HepG2 (cell line): Measurements from ENCODE around the gene CBFA2T2. TPM values are rescaled to one million over a fixed set of nuclear protein-coding genes. Genes with fewer than 3 reads are reported as not detected.
A peak's percentile ranks its signal among the peaks of the same experiment; 100 is the strongest.

Source experiments
- CENPX ChIP-seq: sonication (generic); formaldehyde crosslinking; IDR thresholded peaks from 2 replicates; pipeline ENCODE4 v1.9.0; 2021; ENCODE audit warnings: mild to moderate bottlenecking, missing genetic modification reagents, moderate library complexity
- EP300 ChIP-seq, 3 experiments: sonication (generic) in 1 of 3; formaldehyde crosslinking in 1 of 3; IDR thresholded peaks; 2 replicates each; pipeline versions ENCODE4 v1.5.1 to v1.6.1; 2011 to 2020; ENCODE audit warnings: low read depth in 2 of 3, low read length in 2 of 3, borderline replicate concordance in 1 of 3, improper control_type of control experiment in 1 of 3, mild to moderate bottlenecking in 1 of 3, missing genetic modification reagents in 1 of 3, moderate library complexity in 1 of 3
- MTA3 ChIP-seq: sonication (generic); formaldehyde crosslinking; IDR thresholded peaks from 2 replicates; pipeline ENCODE4 v1.4.0; 2020; ENCODE audit warnings: missing genetic modification reagents
- NFYC ChIP-seq: IDR thresholded peaks from 2 replicates; pipeline ENCODE4 v1.6.1; 2016; ENCODE audit warnings: missing genetic modification reagents, missing compliant biosample characterization
- SIN3B ChIP-seq: fragments of 150-350 bp; IDR thresholded peaks from 2 replicates; pipeline ENCODE4 v1.6.1; 2014; ENCODE audit warnings: low read length
- SRY ChIP-seq: sonication (generic); formaldehyde crosslinking; IDR thresholded peaks from 2 replicates; pipeline ENCODE4 v1.8.0; 2022; ENCODE audit warnings: mild to moderate bottlenecking, missing genetic modification reagents
- ZFP90 ChIP-seq: sonication (generic); formaldehyde crosslinking; IDR thresholded peaks from 2 replicates; pipeline ENCODE4 v1.8.0; 2022; ENCODE audit warnings: missing genetic modification reagents, mild to moderate bottlenecking, inconsistent platforms, borderline replicate concordance
- ZFY ChIP-seq: sonication (generic); formaldehyde crosslinking; IDR thresholded peaks from 2 replicates; pipeline ENCODE4 v1.4.0; 2020; ENCODE audit warnings: missing genetic modification reagents
- ZKSCAN5 ChIP-seq: sonication (generic); formaldehyde crosslinking; IDR thresholded peaks from 2 replicates; pipeline ENCODE4 v1.5.1; 2020; ENCODE audit warnings: mild to moderate bottlenecking, missing genetic modification reagents
- ZNF207 ChIP-seq: fragments of 450-650 bp; IDR thresholded peaks from 2 replicates; pipeline ENCODE4 v1.6.1; 2016; ENCODE audit warnings: antibody characterized with exemption, borderline replicate concordance
- ZNF24 ChIP-seq: fragments of 450-650 bp; IDR thresholded peaks from 2 replicates; pipeline ENCODE4 v1.6.1; 2017; ENCODE audit warnings: antibody characterized with exemption, mild to moderate bottlenecking
- ZNF382 ChIP-seq: sonication (generic); formaldehyde crosslinking; IDR thresholded peaks from 2 replicates; pipeline ENCODE4 v1.5.0; 2020; ENCODE audit warnings: missing genetic modification reagents, mild to moderate bottlenecking, borderline replicate concordance
- ZNF7 ChIP-seq: IDR thresholded peaks from 2 replicates; pipeline ENCODE4 v1.6.1; 2016; ENCODE audit warnings: missing biosample characterization, missing genetic modification reagents
- polyA plus RNA-seq, 8 experiments: library from polyadenylated mRNA; depleted of rRNA in 3 of 8; stranded (reverse) in 7 of 8; unstranded in 1 of 8; fragments of >200 nt; fragmentation: Illumina TruSeq in 4 of 8; extraction: Trizol in 4 of 8; gene quantifications; 2 replicates each; pipeline versions ENCODE4 v1.2.1 to v1.2.3, GENCODE V29; 2011 to 2016; ENCODE audit warnings: low read depth in 4 of 8, missing spikeins in 1 of 8, mixed read lengths in 1 of 8; ENCODE audit not compliant: insufficient read depth in 1 of 8
- total RNA-seq, 5 experiments: library from RNA; depleted of rRNA; stranded (reverse); fragments of >200 nt; fragmentation: Illumina TruSeq; extraction: Trizol; gene quantifications; 2 replicates each; pipeline ENCODE4 v1.2.3, GENCODE V29; 2016; ENCODE audit warnings: low read depth in 1 of 5
- TF ChIP-seq, protein P1 (sequence below): sonication (generic); IDR thresholded peaks from 2 replicates; pipeline ENCODE4 v1.6.1; 2016; ENCODE audit warnings: low read depth, borderline replicate concordance
- TF ChIP-seq, protein P2 (sequence below): sonication (generic); formaldehyde crosslinking; IDR thresholded peaks from 2 replicates; pipeline ENCODE4 v1.4.0; 2020; ENCODE audit warnings: missing genetic modification reagents
- TF ChIP-seq, protein P3 (sequence below), 2 experiments: IDR thresholded peaks; 2 replicates each; pipeline ENCODE4 v1.6.1; 2011 to 2012; ENCODE audit warnings: low read length in 2 of 2, borderline replicate concordance in 1 of 2, low read depth in 1 of 2, mild to moderate bottlenecking in 1 of 2, moderate library complexity in 1 of 2
- TF ChIP-seq, protein P4 (sequence below): fragments of 450-650 bp; IDR thresholded peaks from 2 replicates; pipeline ENCODE4 v1.6.1; 2017; ENCODE audit warnings: mild to moderate bottlenecking
- TF ChIP-seq, protein P5 (sequence below): sonication (generic); formaldehyde crosslinking; conservative IDR thresholded peaks from 2 replicates; pipeline ENCODE4 v1.4.0; 2020; ENCODE audit warnings: missing genetic modification reagents
- TF ChIP-seq, protein P6 (sequence below): IDR thresholded peaks from 2 replicates; pipeline ENCODE4 v1.6.1; 2016; ENCODE audit warnings: missing genetic modification reagents, missing compliant biosample characterization

CBFA2T2 gene
- total and polyA plus RNA-seq, 2 of the 13 experiments (the other 11 are each of a cell fraction or from before 2014, with no cell fraction given) = 6.3 to 21.2 TPM

DNA sequence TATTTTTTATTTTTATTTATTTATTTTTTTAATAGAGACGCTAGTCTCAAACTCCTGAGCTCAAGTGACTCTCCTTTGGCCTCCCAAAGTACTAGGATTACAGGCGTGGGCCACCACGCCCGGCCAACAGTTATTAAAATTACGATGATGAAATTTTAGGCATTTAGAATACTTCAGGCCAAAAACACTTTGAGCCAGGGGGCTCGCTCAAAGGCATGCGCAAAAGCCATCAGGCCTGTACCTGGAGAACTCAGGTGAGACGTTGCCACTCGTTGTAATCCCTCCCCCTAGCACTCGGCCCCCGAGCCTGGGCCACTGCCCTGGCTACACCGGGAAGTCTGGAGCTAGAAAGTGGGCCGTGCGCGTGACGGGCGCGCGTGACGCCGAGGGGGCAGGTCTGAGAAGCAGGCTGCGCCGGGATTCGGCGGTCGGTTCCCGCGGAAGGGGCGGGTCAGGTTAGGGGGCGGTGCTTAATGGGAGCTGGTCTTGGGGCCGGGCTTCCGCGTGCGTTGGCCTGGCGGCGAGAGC, 337 bp upstream of the CBFA2T2 start (continued):
- TF ChIP-seq ZFP90 (CRISPR knock-in tag) (peak; percentile 75; the same call in 1 of the 2 replicates), ZNF382 (CRISPR knock-in tag) (no peak), ZNF24 (no peak), ZFY (CRISPR knock-in tag) (peak; percentile 91), SIN3B (no peak), EP300 (IDR thresholded peaks at IDR 0.05; ENCODE audit: low read depth in 2 of 2, low read length in 2 of 2) (no peak), EP300 (CRISPR knock-in tag; IDR thresholded peaks at IDR 0.05; ENCODE audit: borderline replicate concordance) (peak; percentile 59; the same call in 1 of the 2 replicates), ZNF7 (CRISPR knock-in tag) (peak; percentile 26; the same call in 1 of the 2 replicates), SRY (CRISPR knock-in tag) (peak; percentile 91), CENPX (CRISPR knock-in tag) (no peak), ZKSCAN5 (CRISPR knock-in tag) (peak; percentile 53; the same call in 1 of the 2 replicates), ZNF207 (no peak), NFYC (CRISPR knock-in tag) (peak; percentile 81), MTA3 (CRISPR knock-in tag) (no peak)
- TF ChIP-seq, protein P1, sequence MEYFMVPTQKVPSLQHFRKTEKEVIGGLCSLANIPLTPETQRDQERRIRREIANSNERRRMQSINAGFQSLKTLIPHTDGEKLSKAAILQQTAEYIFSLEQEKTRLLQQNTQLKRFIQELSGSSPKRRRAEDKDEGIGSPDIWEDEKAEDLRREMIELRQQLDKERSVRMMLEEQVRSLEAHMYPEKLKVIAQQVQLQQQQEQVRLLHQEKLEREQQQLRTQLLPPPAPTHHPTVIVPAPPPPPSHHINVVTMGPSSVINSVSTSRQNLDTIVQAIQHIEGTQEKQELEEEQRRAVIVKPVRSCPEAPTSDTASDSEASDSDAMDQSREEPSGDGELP = peak; percentile 61; the same call in 1 of the 2 replicates
- TF ChIP-seq, protein P2, sequence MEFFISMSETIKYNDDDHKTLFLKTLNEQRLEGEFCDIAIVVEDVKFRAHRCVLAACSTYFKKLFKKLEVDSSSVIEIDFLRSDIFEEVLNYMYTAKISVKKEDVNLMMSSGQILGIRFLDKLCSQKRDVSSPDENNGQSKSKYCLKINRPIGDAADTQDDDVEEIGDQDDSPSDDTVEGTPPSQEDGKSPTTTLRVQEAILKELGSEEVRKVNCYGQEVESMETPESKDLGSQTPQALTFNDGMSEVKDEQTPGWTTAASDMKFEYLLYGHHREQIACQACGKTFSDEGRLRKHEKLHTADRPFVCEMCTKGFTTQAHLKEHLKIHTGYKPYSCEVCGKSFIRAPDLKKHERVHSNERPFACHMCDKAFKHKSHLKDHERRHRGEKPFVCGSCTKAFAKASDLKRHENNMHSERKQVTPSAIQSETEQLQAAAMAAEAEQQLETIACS (CRISPR knock-in tag) = peak; percentile 93
- TF ChIP-seq, protein P3, sequence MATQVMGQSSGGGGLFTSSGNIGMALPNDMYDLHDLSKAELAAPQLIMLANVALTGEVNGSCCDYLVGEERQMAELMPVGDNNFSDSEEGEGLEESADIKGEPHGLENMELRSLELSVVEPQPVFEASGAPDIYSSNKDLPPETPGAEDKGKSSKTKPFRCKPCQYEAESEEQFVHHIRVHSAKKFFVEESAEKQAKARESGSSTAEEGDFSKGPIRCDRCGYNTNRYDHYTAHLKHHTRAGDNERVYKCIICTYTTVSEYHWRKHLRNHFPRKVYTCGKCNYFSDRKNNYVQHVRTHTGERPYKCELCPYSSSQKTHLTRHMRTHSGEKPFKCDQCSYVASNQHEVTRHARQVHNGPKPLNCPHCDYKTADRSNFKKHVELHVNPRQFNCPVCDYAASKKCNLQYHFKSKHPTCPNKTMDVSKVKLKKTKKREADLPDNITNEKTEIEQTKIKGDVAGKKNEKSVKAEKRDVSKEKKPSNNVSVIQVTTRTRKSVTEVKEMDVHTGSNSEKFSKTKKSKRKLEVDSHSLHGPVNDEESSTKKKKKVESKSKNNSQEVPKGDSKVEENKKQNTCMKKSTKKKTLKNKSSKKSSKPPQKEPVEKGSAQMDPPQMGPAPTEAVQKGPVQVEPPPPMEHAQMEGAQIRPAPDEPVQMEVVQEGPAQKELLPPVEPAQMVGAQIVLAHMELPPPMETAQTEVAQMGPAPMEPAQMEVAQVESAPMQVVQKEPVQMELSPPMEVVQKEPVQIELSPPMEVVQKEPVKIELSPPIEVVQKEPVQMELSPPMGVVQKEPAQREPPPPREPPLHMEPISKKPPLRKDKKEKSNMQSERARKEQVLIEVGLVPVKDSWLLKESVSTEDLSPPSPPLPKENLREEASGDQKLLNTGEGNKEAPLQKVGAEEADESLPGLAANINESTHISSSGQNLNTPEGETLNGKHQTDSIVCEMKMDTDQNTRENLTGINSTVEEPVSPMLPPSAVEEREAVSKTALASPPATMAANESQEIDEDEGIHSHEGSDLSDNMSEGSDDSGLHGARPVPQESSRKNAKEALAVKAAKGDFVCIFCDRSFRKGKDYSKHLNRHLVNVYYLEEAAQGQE (IDR thresholded peaks at IDR 0.05; ENCODE audit: borderline replicate concordance in 1 of 2, low read depth in 1 of 2, low read length in 2 of 2) = 0 out of 4 replicates have a peak, but pooled peaks of 1 of the 2 experiments have one; percentile 70
- TF ChIP-seq, protein P4, sequence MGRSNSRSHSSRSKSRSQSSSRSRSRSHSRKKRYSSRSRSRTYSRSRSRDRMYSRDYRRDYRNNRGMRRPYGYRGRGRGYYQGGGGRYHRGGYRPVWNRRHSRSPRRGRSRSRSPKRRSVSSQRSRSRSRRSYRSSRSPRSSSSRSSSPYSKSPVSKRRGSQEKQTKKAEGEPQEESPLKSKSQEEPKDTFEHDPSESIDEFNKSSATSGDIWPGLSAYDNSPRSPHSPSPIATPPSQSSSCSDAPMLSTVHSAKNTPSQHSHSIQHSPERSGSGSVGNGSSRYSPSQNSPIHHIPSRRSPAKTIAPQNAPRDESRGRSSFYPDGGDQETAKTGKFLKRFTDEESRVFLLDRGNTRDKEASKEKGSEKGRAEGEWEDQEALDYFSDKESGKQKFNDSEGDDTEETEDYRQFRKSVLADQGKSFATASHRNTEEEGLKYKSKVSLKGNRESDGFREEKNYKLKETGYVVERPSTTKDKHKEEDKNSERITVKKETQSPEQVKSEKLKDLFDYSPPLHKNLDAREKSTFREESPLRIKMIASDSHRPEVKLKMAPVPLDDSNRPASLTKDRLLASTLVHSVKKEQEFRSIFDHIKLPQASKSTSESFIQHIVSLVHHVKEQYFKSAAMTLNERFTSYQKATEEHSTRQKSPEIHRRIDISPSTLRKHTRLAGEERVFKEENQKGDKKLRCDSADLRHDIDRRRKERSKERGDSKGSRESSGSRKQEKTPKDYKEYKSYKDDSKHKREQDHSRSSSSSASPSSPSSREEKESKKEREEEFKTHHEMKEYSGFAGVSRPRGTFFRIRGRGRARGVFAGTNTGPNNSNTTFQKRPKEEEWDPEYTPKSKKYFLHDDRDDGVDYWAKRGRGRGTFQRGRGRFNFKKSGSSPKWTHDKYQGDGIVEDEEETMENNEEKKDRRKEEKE = no peak
- TF ChIP-seq, protein P5, sequence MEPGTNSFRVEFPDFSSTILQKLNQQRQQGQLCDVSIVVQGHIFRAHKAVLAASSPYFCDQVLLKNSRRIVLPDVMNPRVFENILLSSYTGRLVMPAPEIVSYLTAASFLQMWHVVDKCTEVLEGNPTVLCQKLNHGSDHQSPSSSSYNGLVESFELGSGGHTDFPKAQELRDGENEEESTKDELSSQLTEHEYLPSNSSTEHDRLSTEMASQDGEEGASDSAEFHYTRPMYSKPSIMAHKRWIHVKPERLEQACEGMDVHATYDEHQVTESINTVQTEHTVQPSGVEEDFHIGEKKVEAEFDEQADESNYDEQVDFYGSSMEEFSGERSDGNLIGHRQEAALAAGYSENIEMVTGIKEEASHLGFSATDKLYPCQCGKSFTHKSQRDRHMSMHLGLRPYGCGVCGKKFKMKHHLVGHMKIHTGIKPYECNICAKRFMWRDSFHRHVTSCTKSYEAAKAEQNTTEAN (CRISPR knock-in tag) = peak; percentile 71
- TF ChIP-seq, protein P6, sequence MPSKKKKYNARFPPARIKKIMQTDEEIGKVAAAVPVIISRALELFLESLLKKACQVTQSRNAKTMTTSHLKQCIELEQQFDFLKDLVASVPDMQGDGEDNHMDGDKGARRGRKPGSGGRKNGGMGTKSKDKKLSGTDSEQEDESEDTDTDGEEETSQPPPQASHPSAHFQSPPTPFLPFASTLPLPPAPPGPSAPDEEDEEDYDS (CRISPR knock-in tag) = peak; percentile 93
